Osteocyte (in vitro differentiated cells): ENCODE results near the gene SPATS2L. TPM values are rescaled to one million over a fixed set of nuclear protein-coding genes. Genes with fewer than 3 reads are reported as not detected.

Source experiments
- DNase-seq: peaks from one replicate; pipeline ENCODE4 v3.0.0; 2021; ENCODE audit warnings: mixed read lengths; ENCODE audit not compliant: unreplicated experiment; ENCODE audit errors: extremely low spot score
- H3K27ac Mint-ChIP-seq: one replicate; pipeline ENCODE4 v1.8.0; 2021; ENCODE audit warnings: mild to moderate bottlenecking, mixed read lengths; ENCODE audit not compliant: unreplicated experiment
- H3K27me3 Mint-ChIP-seq: one replicate; pipeline ENCODE4 v1.8.0; 2021; ENCODE audit warnings: mixed read lengths; ENCODE audit not compliant: unreplicated experiment
- H3K36me3 Mint-ChIP-seq: one replicate; pipeline ENCODE4 v1.8.0; 2021; ENCODE audit warnings: mixed read lengths; ENCODE audit not compliant: unreplicated experiment
- H3K4me1 Mint-ChIP-seq: one replicate; pipeline ENCODE4 v1.8.0; 2021; ENCODE audit warnings: mixed read lengths; ENCODE audit not compliant: unreplicated experiment
- H3K4me3 Mint-ChIP-seq: one replicate; pipeline ENCODE4 v1.8.0; 2021; ENCODE audit warnings: mild to moderate bottlenecking, moderate library complexity, mixed read lengths; ENCODE audit not compliant: unreplicated experiment
- H3K9me3 Mint-ChIP-seq: one replicate; pipeline ENCODE4 v1.8.0; 2021; ENCODE audit warnings: mixed read lengths; ENCODE audit not compliant: unreplicated experiment
- total RNA-seq: library from RNA; stranded (reverse); gene quantifications from 2 replicates; pipeline ENCODE4 v1.2.1, GENCODE V29; 2021
- TF ChIP-seq, protein P1 (sequence below): fragments of 200-600 bp; sonication (generic); IDR thresholded peaks from 2 replicates; pipeline ENCODE4 v1.5.0; 2021; ENCODE audit warnings: antibody characterized with exemption, mild to moderate bottlenecking, moderate library complexity

Gene SPATS2L
- total RNA-seq, 1 donor from 2014 or later, result 152 TPM

GRCh38 chr2:200270732-200271131 lies 35.8 kb upstream of the SPATS2L start:
- Mint-ChIP-seq H3K4me1 (peaks cover 7% of the 10 kb centered on the region), H3K9me3 (no peaks in the 10 kb centered on the region), H3K4me3 (no peak overlapping the region), H3K27ac (no peak overlapping the region), H3K27me3 (no peaks in the 10 kb centered on the region), H3K36me3 (no peaks in the 10 kb centered on the region)
- no peak for DNase-seq
- TF ChIP-seq, protein P1, sequence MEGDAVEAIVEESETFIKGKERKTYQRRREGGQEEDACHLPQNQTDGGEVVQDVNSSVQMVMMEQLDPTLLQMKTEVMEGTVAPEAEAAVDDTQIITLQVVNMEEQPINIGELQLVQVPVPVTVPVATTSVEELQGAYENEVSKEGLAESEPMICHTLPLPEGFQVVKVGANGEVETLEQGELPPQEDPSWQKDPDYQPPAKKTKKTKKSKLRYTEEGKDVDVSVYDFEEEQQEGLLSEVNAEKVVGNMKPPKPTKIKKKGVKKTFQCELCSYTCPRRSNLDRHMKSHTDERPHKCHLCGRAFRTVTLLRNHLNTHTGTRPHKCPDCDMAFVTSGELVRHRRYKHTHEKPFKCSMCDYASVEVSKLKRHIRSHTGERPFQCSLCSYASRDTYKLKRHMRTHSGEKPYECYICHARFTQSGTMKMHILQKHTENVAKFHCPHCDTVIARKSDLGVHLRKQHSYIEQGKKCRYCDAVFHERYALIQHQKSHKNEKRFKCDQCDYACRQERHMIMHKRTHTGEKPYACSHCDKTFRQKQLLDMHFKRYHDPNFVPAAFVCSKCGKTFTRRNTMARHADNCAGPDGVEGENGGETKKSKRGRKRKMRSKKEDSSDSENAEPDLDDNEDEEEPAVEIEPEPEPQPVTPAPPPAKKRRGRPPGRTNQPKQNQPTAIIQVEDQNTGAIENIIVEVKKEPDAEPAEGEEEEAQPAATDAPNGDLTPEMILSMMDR, result no peak

DNA sequence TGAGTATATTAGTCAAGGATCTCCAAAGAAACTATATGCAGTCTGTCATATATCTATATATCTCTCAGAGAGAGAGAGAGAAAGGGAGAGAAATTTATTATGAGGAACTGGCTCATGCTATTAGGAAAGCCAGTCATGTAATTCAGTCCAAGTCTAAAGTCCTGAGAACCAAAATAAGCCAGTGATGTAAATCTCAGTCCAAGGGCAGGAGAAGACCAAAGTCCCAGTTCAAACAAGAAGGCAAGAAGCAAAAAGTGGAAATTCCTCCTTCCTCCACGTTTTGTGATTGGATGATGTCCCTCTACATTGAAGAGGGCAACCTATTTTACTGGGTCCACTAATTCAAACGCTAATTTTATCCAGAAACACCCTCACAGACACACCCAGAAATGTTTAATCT lies 34.2 kb upstream of the SPATS2L start:
- Mint-ChIP-seq H3K4me1 (peaks cover 7% of the 10 kb centered on the region), H3K27me3 (no peaks in the 10 kb centered on the region), H3K36me3 (no peaks in the 10 kb centered on the region), H3K4me3 (no peak overlapping the region), H3K9me3 (no peaks in the 10 kb centered on the region), H3K27ac (no peak overlapping the region)
- DNase-seq, result no peak
- TF ChIP-seq, protein P1, result no peak

GRCh38 chr2:200274116-200275075 lies 32.1 kb upstream of the SPATS2L start:
- no peak for DNase-seq
- H3K27ac Mint-ChIP-seq, result no peak overlapping the region

GRCh38 chr2:200275295-200276013 lies 31.0 kb upstream of the SPATS2L start:
- H3K9me3 Mint-ChIP-seq, result no peaks in the 10 kb centered on the region
- TF ChIP-seq, protein P1, result no peak
- no peaks in the 10 kb centered on the region for H3K27me3 Mint-ChIP-seq

More at GRCh38 chr2:200274116-200275075, 32.1 kb upstream of the SPATS2L start:
- no peak overlapping the region for H3K4me3 Mint-ChIP-seq
- H3K36me3 Mint-ChIP-seq, result no peaks in the 10 kb centered on the region
- no peaks in the 10 kb centered on the region for H3K9me3 Mint-ChIP-seq
- TF ChIP-seq, protein P1, result no peak
- peaks cover 7% of the 10 kb centered on the region for H3K4me1 Mint-ChIP-seq
- H3K27me3 Mint-ChIP-seq, result no peaks in the 10 kb centered on the region

GRCh38 chr2:200276472-200276871 lies 30.0 kb upstream of the SPATS2L start:
- TF ChIP-seq, protein P1, result no peak
- Mint-ChIP-seq H3K4me3 (no peak overlapping the region), H3K27ac (no peak overlapping the region), H3K9me3 (no peaks in the 10 kb centered on the region), H3K36me3 (no peaks in the 10 kb centered on the region), H3K27me3 (no peaks in the 10 kb centered on the region), H3K4me1 (peaks cover 13% of the 10 kb centered on the region)
- DNase-seq, result no peak

More at GRCh38 chr2:200275295-200276013, 31.0 kb upstream of the SPATS2L start:
- H3K4me1 Mint-ChIP-seq, result peaks cover 13% of the 10 kb centered on the region
- no peak for DNase-seq
- H3K4me3 Mint-ChIP-seq, result no peak overlapping the region
- no peaks in the 10 kb centered on the region for H3K36me3 Mint-ChIP-seq
- H3K27ac Mint-ChIP-seq, result no peak overlapping the region
